NCI-H526 treated with DMSO at 0.1 percent for 48 hours (cell line): ENCODE measurements around the gene PPP2R5D.
"Not testable (repeated sequence)": the region's sequence is repeated elsewhere in the genome, so short reads cannot be mapped to it uniquely, and the experiment has no call there.

Experiments used
- DNase-seq: peaks from one replicate; lab custom pipeline; 2025; lab: John Stamatoyannopoulos, UW

The PPP2R5D gene

DNA sequence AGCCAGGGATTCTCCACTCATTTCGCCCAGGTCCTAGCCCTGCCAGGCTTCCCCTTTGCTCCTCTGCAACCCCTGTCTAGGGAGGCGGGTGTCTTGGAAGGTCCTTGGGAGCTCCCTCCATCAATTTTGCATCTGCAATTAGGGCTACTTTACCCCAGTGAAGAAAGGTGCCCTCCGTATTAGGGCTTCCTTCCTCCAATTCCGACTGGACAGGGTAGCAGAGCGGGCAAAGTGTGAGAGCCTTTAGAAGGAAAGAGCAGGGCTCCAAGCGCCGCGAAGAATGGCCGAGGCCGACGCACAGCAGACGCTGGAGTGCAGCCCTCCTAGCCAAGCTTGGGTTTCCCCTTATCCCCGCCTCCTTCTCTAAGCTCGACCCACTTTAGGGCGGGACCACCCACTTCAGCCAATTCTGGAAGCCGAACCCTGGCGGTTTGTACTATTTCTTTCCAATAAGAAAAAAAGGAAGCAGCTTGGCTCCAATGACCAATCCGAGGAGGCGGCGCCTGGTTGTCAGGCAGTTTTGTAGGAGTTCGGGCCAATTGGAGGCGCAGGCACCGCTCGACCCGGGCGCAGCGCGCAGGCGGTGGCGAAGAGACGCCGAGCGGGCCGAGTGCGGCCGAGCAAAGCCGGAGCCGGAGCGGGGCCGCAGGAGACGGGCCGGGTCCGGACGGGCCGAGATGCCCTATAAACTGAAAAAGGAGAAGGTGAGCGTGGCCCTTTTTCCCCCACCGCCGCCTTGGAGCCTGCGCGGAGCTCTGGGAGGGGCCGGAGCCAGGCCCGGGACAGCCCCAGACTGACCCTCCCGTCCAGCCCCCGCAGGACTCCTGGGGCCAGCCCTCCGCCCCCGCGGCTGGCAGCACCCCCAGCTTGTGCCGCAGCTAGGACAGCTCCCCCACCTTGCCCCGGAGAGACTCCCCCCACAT lies at the start of gene PPP2R5D:
PPP2R5D (plus strand) TSS at position 570 of the 923 bp plus-strand sequence; CDS start at position 678, 108 bp downstream.
- DNase-seq, result peak; percentile 99

DNA sequence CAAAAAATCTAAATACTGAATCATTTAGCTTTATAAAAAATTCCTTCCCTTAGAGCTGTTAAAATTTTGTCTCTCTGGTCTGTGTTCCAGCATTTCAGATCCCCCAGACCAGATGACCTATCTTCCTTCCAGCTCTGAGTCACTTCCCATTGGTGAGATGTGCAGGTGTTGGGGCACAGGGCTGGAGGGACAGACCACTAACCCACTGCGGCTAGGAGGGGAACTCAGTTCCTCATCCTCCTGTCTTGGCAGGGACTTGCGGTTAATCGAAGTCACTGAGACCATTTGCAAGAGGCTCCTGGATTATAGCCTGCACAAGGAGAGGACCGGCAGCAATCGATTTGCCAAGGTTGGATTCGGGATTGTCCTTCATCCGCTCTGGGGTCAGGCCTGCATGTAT lies 49.0 kb upstream of the PPP2R5D start:
- no peak for DNase-seq

GRCh38 chr6:42936398-42936797 lies 48.0 kb upstream of the PPP2R5D start:
- no peak for DNase-seq

- DNase-seq, result no peak
Measured at GRCh38 chr6:42937548-42938427, 46.6 kb upstream of the PPP2R5D start.

GRCh38 chr6:42938428-42938796 lies 46.0 kb upstream of the PPP2R5D start:
- DNase-seq, result no peak

- no peak for DNase-seq
Measured at GRCh38 chr6:42938987-42939809, 45.2 kb upstream of the PPP2R5D start.

DNA sequence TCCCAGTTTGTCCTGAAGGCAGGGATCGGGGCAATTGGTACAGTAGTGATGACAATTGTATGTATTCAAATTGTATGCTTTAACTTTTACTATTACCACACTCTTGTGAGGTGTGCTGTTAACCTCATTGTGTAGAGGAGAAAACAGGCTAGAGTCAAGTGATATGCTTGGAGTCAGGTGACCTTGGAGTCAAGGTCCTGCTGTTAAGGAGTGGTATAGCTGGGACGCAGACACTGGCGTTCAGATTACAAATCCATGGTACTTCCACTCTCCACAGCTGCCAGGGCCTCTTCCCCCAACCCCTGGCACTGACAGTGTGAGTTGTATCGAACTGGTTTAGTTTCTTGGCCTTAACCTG lies 44.6 kb upstream of the PPP2R5D start:
- no peak for DNase-seq

DNA sequence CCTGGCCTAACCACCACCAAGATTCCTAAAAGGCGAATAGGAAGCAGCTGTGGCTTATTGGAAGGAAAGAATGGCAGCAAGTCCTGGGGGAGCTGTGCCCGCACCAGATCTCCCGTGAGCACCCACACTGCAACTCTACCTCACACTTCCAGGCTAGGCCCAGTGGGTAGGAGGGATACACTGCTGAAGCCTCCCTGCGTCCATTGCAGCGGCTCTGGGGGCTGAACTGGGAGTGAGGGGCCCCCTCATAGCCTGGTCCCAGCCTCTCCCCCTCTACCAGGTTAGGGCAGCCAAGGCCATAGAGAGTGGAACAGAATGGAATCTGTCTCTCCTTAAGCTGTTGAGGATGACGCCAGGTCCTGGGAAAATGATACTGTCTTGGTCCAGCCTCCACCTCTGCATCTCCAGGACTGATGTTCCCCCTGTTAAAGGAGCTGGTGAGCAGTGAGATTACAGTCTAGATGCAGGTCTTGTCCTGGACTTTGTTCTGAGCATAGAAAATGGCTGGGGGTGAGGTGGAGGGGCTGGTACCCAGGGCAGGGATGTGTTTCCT lies 43.8 kb upstream of the PPP2R5D start:
- DNase-seq, result no peak

- DNase-seq, result not testable (repeated sequence)
Measured at GRCh38 chr6:42941356-42941755, 43.0 kb upstream of the PPP2R5D start.

DNA sequence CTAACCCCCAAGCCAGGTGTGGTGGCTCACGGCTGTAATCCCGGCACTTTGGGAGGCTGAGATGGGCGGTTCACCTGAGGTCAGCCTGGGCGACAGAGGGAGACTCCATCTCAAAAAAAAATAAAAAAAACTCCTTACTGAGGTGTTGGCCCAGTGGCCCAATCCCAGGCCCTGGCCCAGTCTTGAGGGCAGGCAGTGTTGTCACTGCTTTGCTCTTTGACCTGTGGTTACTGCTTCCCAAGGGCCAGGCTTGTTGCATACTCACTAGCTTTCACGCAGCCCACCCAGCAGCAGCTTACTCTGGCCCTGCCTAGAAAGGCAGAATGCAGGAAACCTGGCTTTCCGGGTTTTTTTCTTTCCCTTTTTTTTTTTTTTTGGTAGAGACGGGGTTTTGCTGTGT lies 41.9 kb upstream of the PPP2R5D start:
- no peak for DNase-seq

- DNase-seq, result no peak
Measured at GRCh38 chr6:42947950-42948349, 36.4 kb upstream of the PPP2R5D start.

DNA sequence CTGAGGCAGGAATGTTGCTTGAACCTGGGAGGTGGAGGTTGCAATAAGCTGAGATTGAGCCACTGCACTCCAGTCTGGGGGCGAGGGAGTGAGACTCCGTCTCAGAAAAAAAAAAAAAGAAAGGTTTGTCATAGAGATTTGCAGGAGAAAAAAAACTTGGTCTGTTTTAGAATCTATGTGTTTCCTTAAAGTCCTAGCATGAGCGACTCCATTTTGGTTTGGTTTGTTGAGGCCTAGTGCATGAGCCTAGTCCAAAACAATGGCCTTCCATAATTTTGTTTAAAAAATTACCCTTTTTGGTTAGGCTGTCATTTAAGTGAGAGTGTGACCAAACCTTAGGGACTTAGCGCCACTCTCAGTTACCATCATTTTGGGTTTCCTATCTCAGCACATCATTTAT lies 32.0 kb upstream of the PPP2R5D start:
- DNase-seq, result no peak

GRCh38 chr6:42954405-42954804 lies 30.0 kb upstream of the PPP2R5D start:
- DNase-seq, result not testable (repeated sequence)

- no peak for DNase-seq
Measured at GRCh38 chr6:42958125-42958524, 26.2 kb upstream of the PPP2R5D start.

DNA sequence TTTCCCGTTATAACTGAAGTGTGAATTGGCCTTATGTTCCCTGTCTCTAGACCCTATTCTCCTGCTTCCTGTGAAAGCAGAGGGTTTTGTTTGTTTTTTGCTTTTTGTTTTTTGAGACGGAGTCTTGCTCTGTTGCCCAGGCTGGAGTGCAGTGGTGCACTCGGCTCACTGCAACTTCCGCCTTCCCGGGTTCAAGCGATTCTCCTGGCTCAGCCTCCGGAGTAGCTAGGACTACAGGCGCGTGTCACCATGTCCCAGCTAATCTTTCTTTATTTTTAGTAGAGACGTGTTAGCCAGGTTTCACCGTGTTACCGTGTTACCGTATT lies 24.5 kb upstream of the PPP2R5D start:
- DNase-seq, result no peak

DNA sequence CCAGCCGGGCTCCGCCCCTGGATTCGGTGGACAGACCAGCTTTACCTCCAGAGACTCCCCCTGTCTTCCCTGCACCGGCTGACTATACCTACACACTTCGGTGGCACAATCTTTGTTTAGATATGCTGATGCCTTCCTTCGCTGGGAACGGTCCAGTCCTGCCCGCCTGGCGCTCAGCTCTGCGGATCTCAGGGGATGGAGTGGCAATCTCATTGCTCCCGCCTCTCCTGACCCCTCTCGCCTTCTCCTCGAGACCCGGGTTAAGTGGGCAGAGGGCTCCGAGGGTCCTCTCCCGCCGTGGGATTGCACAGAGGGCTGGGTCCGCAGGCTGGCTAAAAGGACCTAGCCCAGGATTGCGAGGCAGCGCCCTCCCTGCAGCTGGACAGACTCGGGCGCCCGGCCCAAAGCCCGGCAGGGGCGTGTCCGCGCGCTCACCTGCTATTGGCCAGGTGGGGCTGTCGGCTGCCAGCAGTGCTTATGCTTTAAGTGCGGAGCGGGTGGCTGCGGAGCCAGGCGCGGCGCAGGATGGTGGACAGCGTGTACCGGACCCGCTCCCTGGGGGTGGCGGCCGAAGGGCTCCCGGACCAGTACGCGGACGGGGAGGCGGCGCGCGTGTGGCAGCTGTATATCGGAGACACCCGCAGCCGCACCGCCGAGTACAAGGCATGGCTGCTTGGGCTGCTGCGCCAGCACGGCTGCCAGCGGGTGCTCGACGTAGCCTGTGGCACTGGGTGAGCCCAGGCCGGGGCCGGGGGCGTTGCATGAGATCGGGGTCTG lies 23.9 kb upstream of the PPP2R5D start, which contains the start of gene GNMT:
GNMT (plus strand) TSS at position 512 of the 777 bp plus-strand sequence; CDS start at position 526, 14 bp downstream.
- DNase-seq, result peak; percentile 67

GRCh38 chr6:42961020-42961470 lies 23.3 kb upstream of the PPP2R5D start:
- no peak for DNase-seq

DNA sequence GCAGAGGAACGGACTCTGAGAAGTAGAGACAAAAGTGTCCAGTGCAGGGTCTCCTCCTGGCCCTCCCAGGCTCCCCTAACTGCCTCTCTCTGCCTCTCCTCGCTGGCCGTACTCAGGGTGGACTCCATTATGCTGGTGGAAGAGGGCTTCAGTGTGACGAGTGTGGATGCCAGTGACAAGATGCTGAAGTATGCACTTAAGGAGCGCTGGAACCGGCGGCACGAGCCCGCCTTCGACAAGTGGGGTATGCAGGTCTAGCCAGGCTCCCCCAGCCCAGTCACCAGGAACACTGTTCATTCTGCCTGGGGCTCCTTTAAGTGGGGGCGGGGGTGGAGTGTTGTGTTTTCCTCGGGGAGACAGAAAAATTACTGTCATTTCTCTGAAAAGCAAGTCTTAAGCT lies 22.3 kb upstream of the PPP2R5D start:
- no peak for DNase-seq

- no peak for DNase-seq
Measured at GRCh38 chr6:42962502-42963178, 21.7 kb upstream of the PPP2R5D start.

DNA sequence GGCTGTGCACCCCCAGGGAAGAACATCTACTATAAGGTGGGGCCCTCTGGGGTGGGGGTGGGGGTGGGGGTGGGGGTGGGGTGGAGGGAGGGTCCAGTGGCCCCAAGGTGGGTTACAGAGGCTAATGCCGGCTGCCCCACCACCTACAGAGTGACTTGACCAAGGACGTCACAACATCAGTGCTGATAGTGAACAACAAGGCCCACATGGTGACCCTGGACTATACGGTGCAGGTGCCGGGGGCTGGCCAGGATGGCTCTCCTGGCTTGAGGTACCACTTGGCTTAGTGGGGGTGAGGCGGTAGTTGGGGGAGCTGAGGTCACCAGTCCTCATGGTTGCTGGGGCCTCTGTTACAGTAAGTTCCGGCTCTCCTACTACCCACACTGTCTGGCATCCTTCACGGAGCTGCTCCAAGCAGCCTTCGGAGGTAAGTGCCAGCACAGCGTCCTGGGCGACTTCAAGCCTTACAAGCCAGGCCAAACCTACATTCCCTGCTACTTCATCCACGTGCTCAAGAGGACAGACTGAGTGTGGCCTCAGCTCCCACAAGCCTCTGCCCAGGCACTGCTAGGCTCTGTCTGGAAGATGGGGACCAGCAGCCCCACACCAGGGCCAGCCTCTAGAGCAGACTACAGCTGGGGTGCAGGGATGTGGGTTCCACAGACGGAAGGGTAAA lies 21.1 kb upstream of the PPP2R5D start:
- DNase-seq, result no peak
